H1 (cell line): ENCODE data around the gene VSIG2. TPM values are rescaled to one million over a fixed set of nuclear protein-coding genes. Genes with fewer than 3 reads are reported as not detected.

Source experiments
- CBX8 ChIP-seq: fragments of 300-800, 300-1000 bp; sonication (generic); IDR thresholded peaks from 2 replicates; pipeline ENCODE4 v1.7.1; 2016; ENCODE audit warnings: low read depth, low read length, borderline replicate concordance
- GABPA ChIP-seq: IDR thresholded peaks from 2 replicates; pipeline ENCODE4 v1.6.1; 2011; ENCODE audit warnings: mild to moderate bottlenecking, low read length, moderate library complexity, borderline replicate concordance; ENCODE audit not compliant: insufficient read depth
- JUN ChIP-seq: IDR thresholded peaks from 2 replicates; pipeline ENCODE4 v1.6.1; 2011; ENCODE audit warnings: low read depth, mild to moderate bottlenecking, improper control_type of control experiment, low read length
- POLR2AphosphoS5 ChIP-seq: IDR thresholded peaks from 2 replicates; pipeline ENCODE4 v1.6.1; 2011; ENCODE audit warnings: low read depth, low read length
- POU5F1 ChIP-seq: IDR thresholded peaks from 2 replicates; pipeline ENCODE4 v1.6.1; 2011; ENCODE audit warnings: low read depth, mild to moderate bottlenecking, low read length, moderate library complexity
- TEAD4 ChIP-seq: IDR thresholded peaks from 2 replicates; pipeline ENCODE4 v1.6.1; 2012; ENCODE audit warnings: low read depth, low read length, inconsistent platforms, mixed read lengths
- polyA plus RNA-seq, 7 experiments: library from polyadenylated mRNA; depleted of rRNA in 3 of 7; stranded (reverse) in 5 of 7; unstranded in 2 of 7; fragments of >200 nt in 5 of 7; fragments of 200-250 nt in 2 of 7; gene quantifications; 1 replicate in 5 of 7; 2 replicates in 1 of 7; 4 replicates in 1 of 7; pipeline versions ENCODE4 v1.2.1 to v1.2.3, GENCODE V29; 2011 to 2013; ENCODE audit warnings: missing spikeins in 2 of 7, mixed read lengths in 2 of 7
- total RNA-seq: library from RNA; stranded (reverse); fragmentation: NEBNext Ultra II Directional; extraction: Animal tissue kit (Norgen Biotek cat#: 25700); gene quantifications from 2 replicates; pipeline ENCODE4 v1.2.1, GENCODE V29; 2021

VSIG2 gene
- total and polyA plus RNA-seq, 2 of the 8 experiments (the other 6 are each of a cell fraction or from before 2014, with no cell fraction given), result 0.18 TPM; not detected in 1

- TF ChIP-seq GABPA (no peak), CBX8 (no peak), POLR2AphosphoS5 (no peak), TEAD4 (no peak), POU5F1 (no peak), JUN (no peak)
- TF ChIP-seq, all 59 proteins: peak for 0
These were observed 26.3 kb downstream of the VSIG2 start (continued) for GRCh38 chr11:124725719-124726105.
